ENCODE results near the gene DLL4.

Gene DLL4

GRCh38 chr15:40928821-40929659, at the start of gene DLL4:
Gene DLL4, plus strand, starts transcription at chr15:40929340. Its CDS starts 329 bp downstream, at chr15:40929669.
- no peak for DNase-seq

DNA sequence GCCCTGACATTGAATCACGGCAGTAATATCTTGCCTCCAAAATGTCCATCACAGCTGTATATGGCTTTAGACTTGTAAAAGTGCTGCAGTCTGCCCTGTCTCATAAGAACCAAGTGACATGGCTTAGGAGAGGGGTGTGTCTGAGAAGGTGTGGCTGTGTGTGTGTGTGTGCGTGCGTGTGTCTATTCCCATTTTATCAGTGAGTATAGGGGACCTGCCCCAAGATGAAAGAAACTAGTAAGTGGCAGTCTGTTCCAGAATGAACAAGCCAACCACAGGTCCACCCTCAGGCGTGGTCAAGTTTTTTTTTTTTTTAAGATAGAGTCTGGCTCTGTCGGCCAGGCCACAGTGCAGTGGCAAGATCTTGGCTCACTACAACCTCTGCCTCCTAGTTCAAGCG, 49.5 kb upstream of the DLL4 start:
- DNase-seq = no peak

DNA sequence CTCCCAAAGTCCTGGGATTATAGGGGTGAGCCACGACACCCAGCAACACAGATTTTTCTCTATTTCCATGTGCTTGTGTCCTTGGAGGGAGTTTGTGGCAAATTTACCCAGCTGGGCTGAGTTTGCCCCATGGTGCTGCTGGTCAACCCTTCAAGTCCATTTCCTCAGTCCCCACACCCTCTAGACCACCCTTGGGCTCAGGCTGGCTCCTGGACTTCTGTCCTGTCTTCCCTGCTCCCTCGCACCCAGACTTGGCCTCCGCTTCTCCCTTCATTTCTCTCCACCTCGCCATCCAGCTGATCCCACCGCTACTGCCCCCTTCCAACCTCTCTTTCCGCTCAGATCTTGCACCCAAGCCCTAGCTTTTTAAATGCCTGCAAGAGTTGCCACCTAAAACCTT, 47.8 kb upstream of the DLL4 start:
- no peak for DNase-seq

DNA sequence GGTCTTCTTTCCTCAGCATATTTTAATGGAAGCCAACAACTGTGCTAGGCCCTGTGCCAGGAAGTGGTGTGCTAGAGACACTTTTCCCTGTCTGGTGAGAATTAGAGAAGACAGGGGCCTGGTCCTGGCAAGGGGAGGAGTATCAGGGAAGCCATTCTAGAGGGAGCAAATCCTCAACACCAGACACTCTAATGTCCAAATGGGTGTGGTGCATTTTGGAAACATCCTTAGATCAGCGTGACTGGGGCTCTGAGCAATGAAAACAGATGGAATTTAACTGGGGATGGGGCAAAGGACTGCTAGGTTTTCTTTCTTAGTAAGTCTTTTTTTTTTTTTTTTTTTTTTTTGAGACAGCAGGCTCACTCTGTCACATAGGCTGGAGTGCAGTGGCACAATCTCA, 42.6 kb upstream of the DLL4 start:
- no peak for DNase-seq

- no peak for DNase-seq
These were observed 40.0 kb upstream of the DLL4 start for GRCh38 chr15:40889112-40889511.

DNA sequence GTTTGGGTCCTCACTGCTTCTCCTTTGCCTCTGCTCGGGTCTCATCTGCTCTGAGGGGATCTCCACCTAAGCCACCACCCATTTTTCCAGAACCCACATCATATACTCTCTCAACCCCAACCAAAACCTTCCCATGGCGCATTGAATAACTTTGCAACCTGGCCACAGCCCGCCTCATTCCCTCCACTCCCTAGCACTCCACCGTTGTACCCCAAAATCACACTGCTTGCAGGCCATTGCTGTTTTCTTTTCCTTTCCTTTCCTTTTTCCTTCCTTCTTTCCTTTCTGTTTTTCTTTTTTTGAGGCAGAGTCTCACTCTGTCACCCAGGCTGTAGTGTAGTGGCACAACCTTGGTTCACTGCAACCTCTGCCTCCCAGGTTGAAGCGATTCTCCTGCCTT, 38.0 kb upstream of the DLL4 start:
- no peak for DNase-seq

- peak; percentile 17 for DNase-seq
These were observed 37.2 kb upstream of the DLL4 start for GRCh38 chr15:40891810-40892446.

DNA sequence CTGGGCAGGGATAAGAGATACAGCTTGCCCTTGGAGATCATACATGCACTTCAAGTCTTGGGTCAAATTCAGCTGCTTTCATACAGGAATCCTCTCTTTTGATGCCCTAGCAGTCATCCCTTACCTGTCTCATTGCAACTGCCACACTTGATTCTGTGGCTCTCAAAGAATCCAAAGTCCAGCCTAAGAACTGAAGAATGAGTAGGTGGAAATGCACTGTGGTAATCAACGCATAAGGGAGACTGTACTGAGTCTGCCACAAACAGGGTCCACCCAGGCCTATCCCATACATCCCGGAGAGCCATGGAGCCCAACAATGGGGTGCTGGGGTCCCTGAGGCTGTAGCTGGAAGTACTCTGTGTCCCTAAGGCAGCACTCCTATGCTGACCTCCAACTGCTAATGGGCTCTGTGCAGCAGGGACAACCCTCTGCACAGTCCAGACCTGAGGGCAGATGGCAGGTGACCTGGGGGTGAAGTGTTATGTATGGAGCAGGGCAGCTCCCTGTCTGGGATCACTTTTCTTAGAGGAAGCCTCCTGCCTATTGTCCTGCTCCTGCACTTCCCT, 36.6 kb upstream of the DLL4 start:
- DNase-seq = no peak

GRCh38 chr15:40893019-40893670, 36.0 kb upstream of the DLL4 start:
- DNase-seq = no peak

- DNase-seq = peak; percentile 90
These were observed 35.1 kb upstream of the DLL4 start, which contains the start of gene VPS18 for GRCh38 chr15:40893733-40894680. Gene VPS18, plus strand, starts transcription at chr15:40894450. Its CDS starts 319 bp downstream, at chr15:40894769.

- DNase-seq = no peak
These were observed 34.3 kb upstream of the DLL4 start for GRCh38 chr15:40894681-40895448.

- no peak for DNase-seq
These were observed 29.5 kb upstream of the DLL4 start for GRCh38 chr15:40899536-40900207.

- no peak for DNase-seq
These were observed 28.7 kb upstream of the DLL4 start for GRCh38 chr15:40900256-40901052.

GRCh38 chr15:40901053-40901443, 28.1 kb upstream of the DLL4 start:
- no peak for DNase-seq

DNA sequence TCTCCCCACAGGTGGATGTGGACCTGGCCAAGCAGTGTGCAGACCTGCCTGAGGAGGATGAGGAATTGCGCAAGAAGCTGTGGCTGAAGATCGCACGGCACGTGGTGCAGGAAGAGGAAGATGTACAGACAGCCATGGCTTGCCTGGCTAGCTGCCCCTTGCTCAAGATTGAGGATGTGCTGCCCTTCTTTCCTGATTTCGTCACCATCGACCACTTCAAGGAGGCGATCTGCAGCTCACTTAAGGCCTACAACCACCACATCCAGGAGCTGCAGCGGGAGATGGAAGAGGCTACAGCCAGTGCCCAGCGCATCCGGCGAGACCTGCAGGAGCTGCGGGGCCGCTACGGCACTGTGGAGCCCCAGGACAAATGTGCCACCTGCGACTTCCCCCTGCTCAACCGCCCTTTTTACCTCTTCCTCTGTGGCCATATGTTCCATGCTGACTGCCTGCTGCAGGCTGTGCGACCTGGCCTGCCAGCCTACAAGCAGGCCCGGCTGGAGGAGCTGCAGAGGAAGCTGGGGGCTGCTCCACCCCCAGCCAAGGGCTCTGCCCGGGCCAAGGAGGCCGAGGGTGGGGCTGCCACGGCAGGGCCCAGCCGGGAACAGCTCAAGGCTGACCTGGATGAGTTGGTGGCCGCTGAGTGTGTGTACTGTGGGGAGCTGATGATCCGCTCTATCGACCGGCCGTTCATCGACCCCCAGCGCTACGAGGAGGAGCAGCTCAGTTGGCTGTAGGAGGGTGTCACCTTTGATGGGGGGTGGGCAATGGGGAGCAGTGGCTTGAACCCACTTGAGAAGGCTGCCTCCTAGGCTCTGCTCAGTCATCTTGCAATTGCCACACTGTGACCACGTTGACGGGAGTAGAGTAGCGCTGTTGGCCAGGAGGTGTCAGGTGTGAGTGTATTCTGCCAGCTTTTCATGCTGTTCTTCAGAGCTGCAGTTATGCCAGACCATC, 26.3 kb upstream of the DLL4 start:
- no peak for DNase-seq

GRCh38 chr15:40904552-40905201, 24.5 kb upstream of the DLL4 start:
- DNase-seq = no peak

- peak; percentile 45 for DNase-seq
These were observed 22.8 kb upstream of the DLL4 start for GRCh38 chr15:40906091-40906990.
